Renal cortex interstitium (tissue), 15 donors: ENCODE results near the gene ZNF587. TPM values are rescaled to one million over a fixed set of nuclear protein-coding genes. Genes with fewer than 3 reads are reported as not detected.
"Not testable (repeated sequence)": the region's sequence is repeated elsewhere in the genome, so short reads cannot be mapped to it uniquely, and the experiment has no call there.

Experiments
- DNase-seq, 11 donors: peaks; one replicate each; pipeline ENCODE4 v3.0.0-alpha.2; 2013; ENCODE audit warnings: low read depth in 9 of 11, low spot score in 4 of 11; ENCODE audit errors: extremely low read depth in 1 of 11
- long read RNA-seq, 16 experiments: transcript quantifications; one replicate each; lab custom pipeline, GENCODE V29; 2026
- polyA plus RNA-seq, 3 donors: library from polyadenylated mRNA; unstranded; fragments of 120-200 nt; gene quantifications; one replicate each; pipeline ENCODE4 v1.2.1, GENCODE V29; 2013; ENCODE audit not compliant: insufficient read length in 3 of 3

Gene ZNF587
- polyA plus RNA-seq: 10 to 100 TPM; 24.8 to 49.0 (median 27.3) TPM
- long read RNA-seq, donor 1, full-length matches to known transcripts: 2 of 17 reads
- long read RNA-seq, donor 1, partial matches to known transcripts: 15 of 17 reads
- long read RNA-seq, donor 1, other reads (novel, unspliced or antisense): 0 of 17 reads
- long read RNA-seq, donor 2, full-length matches to known transcripts: 1 of 8 reads
- long read RNA-seq, donor 2, partial matches to known transcripts: 7 of 8 reads
- long read RNA-seq, donor 2, other reads (novel, unspliced or antisense): 0 of 8 reads
- long read RNA-seq, donor 3, full-length matches to known transcripts: 5 of 5 reads
- long read RNA-seq, donor 3, partial matches to known transcripts: 0 of 5 reads
- long read RNA-seq, donor 3, other reads (novel, unspliced or antisense): 0 of 5 reads
- long read RNA-seq, donor 4, full-length matches to known transcripts: 3 of 10 reads
- long read RNA-seq, donor 4, partial matches to known transcripts: 7 of 10 reads
- long read RNA-seq, donor 4, other reads (novel, unspliced or antisense): 0 of 10 reads
- long read RNA-seq, donor 5, full-length matches to known transcripts: 10 of 10 reads
- long read RNA-seq, donor 5, partial matches to known transcripts: 0 of 10 reads
- long read RNA-seq, donor 5, other reads (novel, unspliced or antisense): 0 of 10 reads
- long read RNA-seq, donor 6, full-length matches to known transcripts: 7 of 25 reads
- long read RNA-seq, donor 6, partial matches to known transcripts: 7 of 25 reads
- long read RNA-seq, donor 6, other reads (novel, unspliced or antisense): 11 of 25 reads
- long read RNA-seq, donor 7, full-length matches to known transcripts: 2 of 24 reads
- long read RNA-seq, donor 7, partial matches to known transcripts: 11 of 24 reads
- long read RNA-seq, donor 7, other reads (novel, unspliced or antisense): 11 of 24 reads
- long read RNA-seq, donor 8, full-length matches to known transcripts: 10 of 15 reads
- long read RNA-seq, donor 8, partial matches to known transcripts: 5 of 15 reads
- long read RNA-seq, donor 8, other reads (novel, unspliced or antisense): 0 of 15 reads
- long read RNA-seq, donor 9, partial matches to known transcripts: 0 of 1 reads
- long read RNA-seq, donor 9, other reads (novel, unspliced or antisense): 0 of 1 reads
- long read RNA-seq, donor 10, full-length matches to known transcripts: 1 of 1 reads
- long read RNA-seq, donor 10, partial matches to known transcripts: 0 of 1 reads
- long read RNA-seq, donor 10, other reads (novel, unspliced or antisense): 0 of 1 reads
- long read RNA-seq, donor 11, partial matches to known transcripts: 0 of 12 reads
- long read RNA-seq, donor 11, other reads (novel, unspliced or antisense): 10 of 12 reads
- long read RNA-seq, donor 12, full-length matches to known transcripts: 4 of 4 reads
- long read RNA-seq, donor 12, partial matches to known transcripts: 0 of 4 reads
- long read RNA-seq, donor 12, other reads (novel, unspliced or antisense): 0 of 4 reads
- long read RNA-seq, donor 13, full-length matches to known transcripts: 4 of 25 reads
- long read RNA-seq, donor 13, partial matches to known transcripts: 10 of 25 reads
- long read RNA-seq, donor 13, other reads (novel, unspliced or antisense): 11 of 25 reads
- long read RNA-seq, donor 14: 0 reads
- long read RNA-seq, donor 15: 0 reads
- long read RNA-seq, donor 16, full-length matches to known transcripts: 6 of 6 reads
- long read RNA-seq, donor 16, partial matches to known transcripts: 0 of 6 reads
- long read RNA-seq, donor 16, other reads (novel, unspliced or antisense): 0 of 6 reads

GRCh38 chr19:57849666-57850473 lies at the start of gene ZNF587:
ZNF587 (plus strand) TSS chr19:57849859; CDS start chr19:57850039, 180 bp downstream.
- DNase-seq: peak in 9 of 11 donors; percentile 58 to 80 (median 73)

GRCh38 chr19:57800696-57801095 lies 49.0 kb upstream of the ZNF587 start:
- no peak for DNase-seq

GRCh38 chr19:57802269-57802668 lies 47.4 kb upstream of the ZNF587 start:
- DNase-seq: no peak

- DNase-seq: no peak
These were observed 46.4 kb upstream of the ZNF587 start for GRCh38 chr19:57803265-57803593.

GRCh38 chr19:57803594-57804325 lies 45.9 kb upstream of the ZNF587 start:
- DNase-seq: peak in 4 of 11 donors; percentile 39 to 54 (median 49)

- DNase-seq: no peak
These were observed 42.1 kb upstream of the ZNF587 start for GRCh38 chr19:57807541-57807940.

- DNase-seq: not testable (repeated sequence)
These were observed 39.0 kb upstream of the ZNF587 start for GRCh38 chr19:57810410-57811295.

GRCh38 chr19:57812226-57812625 lies 37.4 kb upstream of the ZNF587 start:
- no peak for DNase-seq

- DNase-seq: not testable (repeated sequence)
These were observed 36.5 kb upstream of the ZNF587 start for GRCh38 chr19:57812975-57813820.

GRCh38 chr19:57813919-57814504 lies 35.6 kb upstream of the ZNF587 start:
- no peak for DNase-seq

- peak; percentile 77 to 97 (median 87) for DNase-seq
These were observed 35.0 kb upstream of the ZNF587 start, which contains the start of gene ZNF552 for GRCh38 chr19:57814505-57815246. ZNF552 (minus strand) TSS chr19:57814913; CDS start chr19:57814743, 170 bp downstream.

- no peak for DNase-seq
These were observed 34.2 kb upstream of the ZNF587 start for GRCh38 chr19:57815247-57816075.

GRCh38 chr19:57816652-57817051 lies 33.0 kb upstream of the ZNF587 start:
- DNase-seq: no peak
